ENCODE data around the gene ANKLE1.
"Not testable (repeated sequence)": the region's sequence is repeated elsewhere in the genome, so short reads cannot be mapped to it uniquely, and the experiment has no call there.

DNA sequence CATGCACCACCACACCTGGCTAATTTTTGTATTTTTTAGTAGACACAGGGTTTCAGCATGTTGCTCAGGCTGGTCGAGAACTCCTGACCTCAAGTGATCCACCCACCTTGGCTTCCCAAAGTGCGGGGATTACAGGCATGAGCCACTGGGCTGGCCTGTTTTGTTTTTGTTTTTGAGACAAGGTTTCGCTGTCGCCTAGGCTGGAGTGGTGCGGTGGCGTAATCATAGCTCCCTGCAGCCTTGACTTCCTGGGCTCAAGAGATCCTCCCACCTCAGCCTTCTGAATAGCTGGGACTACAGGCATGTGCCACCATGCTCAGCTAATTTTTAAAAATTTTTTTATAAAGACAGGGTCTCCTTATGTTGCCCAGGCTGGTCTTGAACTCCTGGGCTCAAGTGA is 13.8 kb downstream of the ANKLE1 start:
- TF ChIP-seq, protein P1, sequence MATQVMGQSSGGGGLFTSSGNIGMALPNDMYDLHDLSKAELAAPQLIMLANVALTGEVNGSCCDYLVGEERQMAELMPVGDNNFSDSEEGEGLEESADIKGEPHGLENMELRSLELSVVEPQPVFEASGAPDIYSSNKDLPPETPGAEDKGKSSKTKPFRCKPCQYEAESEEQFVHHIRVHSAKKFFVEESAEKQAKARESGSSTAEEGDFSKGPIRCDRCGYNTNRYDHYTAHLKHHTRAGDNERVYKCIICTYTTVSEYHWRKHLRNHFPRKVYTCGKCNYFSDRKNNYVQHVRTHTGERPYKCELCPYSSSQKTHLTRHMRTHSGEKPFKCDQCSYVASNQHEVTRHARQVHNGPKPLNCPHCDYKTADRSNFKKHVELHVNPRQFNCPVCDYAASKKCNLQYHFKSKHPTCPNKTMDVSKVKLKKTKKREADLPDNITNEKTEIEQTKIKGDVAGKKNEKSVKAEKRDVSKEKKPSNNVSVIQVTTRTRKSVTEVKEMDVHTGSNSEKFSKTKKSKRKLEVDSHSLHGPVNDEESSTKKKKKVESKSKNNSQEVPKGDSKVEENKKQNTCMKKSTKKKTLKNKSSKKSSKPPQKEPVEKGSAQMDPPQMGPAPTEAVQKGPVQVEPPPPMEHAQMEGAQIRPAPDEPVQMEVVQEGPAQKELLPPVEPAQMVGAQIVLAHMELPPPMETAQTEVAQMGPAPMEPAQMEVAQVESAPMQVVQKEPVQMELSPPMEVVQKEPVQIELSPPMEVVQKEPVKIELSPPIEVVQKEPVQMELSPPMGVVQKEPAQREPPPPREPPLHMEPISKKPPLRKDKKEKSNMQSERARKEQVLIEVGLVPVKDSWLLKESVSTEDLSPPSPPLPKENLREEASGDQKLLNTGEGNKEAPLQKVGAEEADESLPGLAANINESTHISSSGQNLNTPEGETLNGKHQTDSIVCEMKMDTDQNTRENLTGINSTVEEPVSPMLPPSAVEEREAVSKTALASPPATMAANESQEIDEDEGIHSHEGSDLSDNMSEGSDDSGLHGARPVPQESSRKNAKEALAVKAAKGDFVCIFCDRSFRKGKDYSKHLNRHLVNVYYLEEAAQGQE (IDR thresholded peaks at IDR 0.05; ENCODE audit: low read depth, low read length), result not testable (repeated sequence)
- not testable (repeated sequence) for TF ChIP-seq RCOR1 (IDR thresholded peaks at IDR 0.05; ENCODE audit: low read length); CHD2 (IDR thresholded peaks at IDR 0.05; ENCODE audit: low read length, partially characterized antibody); MAX (IDR thresholded peaks at IDR 0.05; ENCODE audit: low read depth); TCF12 (IDR thresholded peaks at IDR 0.05); GATA2 (CRISPR knock-in tag; IDR thresholded peaks at IDR 0.05)
- TF ChIP-seq, protein P2, sequence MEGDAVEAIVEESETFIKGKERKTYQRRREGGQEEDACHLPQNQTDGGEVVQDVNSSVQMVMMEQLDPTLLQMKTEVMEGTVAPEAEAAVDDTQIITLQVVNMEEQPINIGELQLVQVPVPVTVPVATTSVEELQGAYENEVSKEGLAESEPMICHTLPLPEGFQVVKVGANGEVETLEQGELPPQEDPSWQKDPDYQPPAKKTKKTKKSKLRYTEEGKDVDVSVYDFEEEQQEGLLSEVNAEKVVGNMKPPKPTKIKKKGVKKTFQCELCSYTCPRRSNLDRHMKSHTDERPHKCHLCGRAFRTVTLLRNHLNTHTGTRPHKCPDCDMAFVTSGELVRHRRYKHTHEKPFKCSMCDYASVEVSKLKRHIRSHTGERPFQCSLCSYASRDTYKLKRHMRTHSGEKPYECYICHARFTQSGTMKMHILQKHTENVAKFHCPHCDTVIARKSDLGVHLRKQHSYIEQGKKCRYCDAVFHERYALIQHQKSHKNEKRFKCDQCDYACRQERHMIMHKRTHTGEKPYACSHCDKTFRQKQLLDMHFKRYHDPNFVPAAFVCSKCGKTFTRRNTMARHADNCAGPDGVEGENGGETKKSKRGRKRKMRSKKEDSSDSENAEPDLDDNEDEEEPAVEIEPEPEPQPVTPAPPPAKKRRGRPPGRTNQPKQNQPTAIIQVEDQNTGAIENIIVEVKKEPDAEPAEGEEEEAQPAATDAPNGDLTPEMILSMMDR (IDR thresholded peaks at IDR 0.05), result not testable (repeated sequence)

Data from SK-N-SH (cell line).